SK-N-SH (cell line): Measurements from ENCODE around the gene EFNA3. TPM values are rescaled to one million over a fixed set of nuclear protein-coding genes. Genes with fewer than 3 reads are reported as not detected.

Experiments used
- CTCF ChIA-PET: fragments of 300-600, 350-600 bp; formaldehyde crosslinking; extraction: SDS; loops from one replicate; lab custom pipeline; 2021; lab: Yijun Ruan, JAX
- POLR2A ChIA-PET: fragments of 350-600 bp; sonication (Branson Sonifier 250); formaldehyde crosslinking; extraction: SDS; loops from one replicate; lab custom pipeline; 2020; ENCODE audit warnings: antibody characterized with exemption, inconsistent platforms; lab: Yijun Ruan, JAX
- DNase-seq: peaks from one replicate; pipeline ENCODE4 v3.0.0; 2012
- H2AFZ ChIP-seq: fragments of 200-600 bp; sonication (generic); 2 replicates; pipeline ENCODE4 v1.8.1; 2016; ENCODE audit warnings: antibody characterized with exemption, mild to moderate bottlenecking, low read depth
- H3F3A ChIP-seq: fragments of 200-600 bp; sonication (generic); replicated peaks from 2 replicates; pipeline ENCODE3; 2016; ENCODE audit warnings: antibody characterized with exemption, mild to moderate bottlenecking; ENCODE audit not compliant: insufficient read depth
- H3K27ac ChIP-seq, 2 experiments: fragments of 200-500 bp in 1 of 2; fragments of 200-600 bp in 1 of 2; sonication (Bioruptor generic) in 1 of 2; sonication (generic), shearing (Covaris generic) in 1 of 2; 2 replicates each; pipeline versions ENCODE4 v1.5.1 to v1.6.1; 2014 to 2016; ENCODE audit warnings: low read depth in 2 of 2, inconsistent platforms in 1 of 2, low read length in 1 of 2, mild to moderate bottlenecking in 1 of 2, mixed read lengths in 1 of 2
- H3K27me3 ChIP-seq: fragments of 200-600 bp; sonication (generic), shearing (Covaris generic); 2 replicates; pipeline ENCODE4 v1.6.1; 2016; ENCODE audit warnings: mixed run types; ENCODE audit not compliant: insufficient read depth
- H3K36me3 ChIP-seq, 2 experiments: fragments of 200-500 bp in 1 of 2; fragments of 200-600 bp in 1 of 2; sonication (Bioruptor generic) in 1 of 2; sonication (generic) in 1 of 2; replicated peaks in 1 of 2; 2 replicates each; pipeline versions ENCODE3 to v1.5.1; 2014 to 2016; ENCODE audit warnings: low read length in 1 of 2, mild to moderate bottlenecking in 1 of 2; ENCODE audit not compliant: insufficient read depth in 2 of 2, control insufficient read depth in 1 of 2
- H3K4me1 ChIP-seq, 2 experiments: fragments of 200-500 bp in 1 of 2; fragments of 200-600 bp in 1 of 2; sonication (Bioruptor generic) in 1 of 2; sonication (generic), shearing (Covaris generic) in 1 of 2; 2 replicates each; pipeline versions ENCODE4 v1.5.1 to v1.6.1; 2014 to 2016; ENCODE audit warnings: low read depth in 1 of 2, low read length in 1 of 2, mixed run types in 1 of 2; ENCODE audit not compliant: insufficient read depth in 2 of 2, control insufficient read depth in 1 of 2
- H3K4me2 ChIP-seq: fragments of 200-600 bp; sonication (generic), shearing (Covaris generic); 2 replicates; pipeline ENCODE4 v1.6.1; 2017; ENCODE audit warnings: mixed run types
- H3K4me3 ChIP-seq, 2 experiments: fragments of 200-500 bp in 1 of 2; fragments of 200-600 bp in 1 of 2; sonication (Bioruptor generic) in 1 of 2; sonication (generic), shearing (Covaris generic) in 1 of 2; 2 replicates each; pipeline versions ENCODE4 v1.5.1 to v1.8.1; 2014 to 2016; ENCODE audit warnings: low read depth in 2 of 2, inconsistent platforms in 1 of 2, low read length in 1 of 2, mild to moderate bottlenecking in 1 of 2, mixed read lengths in 1 of 2, moderate library complexity in 1 of 2
- H3K79me2 ChIP-seq: fragments of 200-600 bp; sonication (generic); 2 replicates; pipeline ENCODE4 v1.8.1; 2017; ENCODE audit warnings: mild to moderate bottlenecking; ENCODE audit not compliant: insufficient read depth
- H3K9ac ChIP-seq: fragments of 200-600 bp; sonication (generic); 2 replicates; pipeline ENCODE4 v1.6.1; 2017; ENCODE audit warnings: mixed run types
- H3K9me2 ChIP-seq: fragments of 200-600 bp; sonication (generic); 2 replicates; pipeline ENCODE4 v1.6.1; 2017; ENCODE audit warnings: mixed run types
- H3K9me3 ChIP-seq: fragments of 200-600 bp; sonication (generic); 2 replicates; pipeline ENCODE4 v1.6.1; 2017; ENCODE audit warnings: mixed run types, mild to moderate bottlenecking, moderate library complexity
- H4K20me1 ChIP-seq: fragments of 200-600 bp; sonication (generic); 2 replicates; pipeline ENCODE4 v1.6.1; 2017; ENCODE audit warnings: mild to moderate bottlenecking, mixed run types; ENCODE audit not compliant: insufficient read depth
- CHD2 ChIP-seq: fragments of 150-350 bp; IDR thresholded peaks from 2 replicates; pipeline ENCODE4 v1.6.1; 2018; ENCODE audit warnings: low read length; ENCODE audit not compliant: partially characterized antibody
- ELF1 ChIP-seq: IDR thresholded peaks from 2 replicates; pipeline ENCODE4 v1.4.0; 2012
- MEF2A ChIP-seq: IDR thresholded peaks from 2 replicates; pipeline ENCODE4 v1.4.0; 2012; ENCODE audit warnings: low read depth, borderline replicate concordance
- NFIC ChIP-seq: IDR thresholded peaks from 2 replicates; pipeline ENCODE4 v1.4.0; 2012; ENCODE audit warnings: borderline replicate concordance
- POLR2AphosphoS5 ChIP-seq: IDR thresholded peaks from 2 replicates; pipeline ENCODE4 v1.6.1; 2012; ENCODE audit warnings: low read depth, low read length
- RCOR1 ChIP-seq: fragments of 150-350 bp; IDR thresholded peaks from 2 replicates; pipeline ENCODE4 v1.6.1; 2017; ENCODE audit warnings: antibody characterized with exemption, low read length
- SIN3A ChIP-seq: IDR thresholded peaks from 2 replicates; pipeline ENCODE4 v1.6.1; 2012; ENCODE audit warnings: low read depth, mild to moderate bottlenecking, low read length, moderate library complexity, borderline replicate concordance
- SMC3 ChIP-seq: IDR thresholded peaks from 2 replicates; pipeline ENCODE4 v1.6.1; 2012; ENCODE audit warnings: low read depth, low read length, improper control_type of control experiment
- WGBS: methylation state at CpG from one replicate; pipeline ENCODE4 v1.1.6; 2017; ENCODE audit warnings: low lambda C conversion rate; 5-methylcytosine and 5-hydroxymethylcytosine counted together
- polyA plus RNA-seq, 3 experiments: library from polyadenylated mRNA; depleted of rRNA; stranded (reverse); fragments of >200 nt; gene quantifications; 2 replicates each; pipeline ENCODE4 v1.2.3, GENCODE V29; 2012
- TF ChIP-seq, protein P1 (sequence below): fragments of 150-350 bp; IDR thresholded peaks from 2 replicates; pipeline ENCODE4 v1.6.1; 2016; ENCODE audit warnings: mild to moderate bottlenecking, low read depth, low read length
- TF ChIP-seq, protein P2 (sequence below): IDR thresholded peaks from 2 replicates; pipeline ENCODE4 v1.4.0; 2012; ENCODE audit warnings: low read depth, borderline replicate concordance
- TF ChIP-seq, protein P3 (sequence below): fragments of 150-350 bp; IDR thresholded peaks from 2 replicates; pipeline ENCODE4 v1.6.1; 2017; ENCODE audit warnings: antibody characterized with exemption, low read length, low read depth, borderline replicate concordance
- TF ChIP-seq, protein P4 (sequence below): IDR thresholded peaks from 2 replicates; pipeline ENCODE4; 2012
- TF ChIP-seq, protein P5 (sequence below): IDR thresholded peaks from 2 replicates; pipeline ENCODE4 v1.4.0; 2012; ENCODE audit warnings: low read depth

EFNA3 gene
- polyA plus RNA-seq, 1 of the 3 experiments (the other 2 are of a cell fraction) = 6.0 TPM

DNA sequence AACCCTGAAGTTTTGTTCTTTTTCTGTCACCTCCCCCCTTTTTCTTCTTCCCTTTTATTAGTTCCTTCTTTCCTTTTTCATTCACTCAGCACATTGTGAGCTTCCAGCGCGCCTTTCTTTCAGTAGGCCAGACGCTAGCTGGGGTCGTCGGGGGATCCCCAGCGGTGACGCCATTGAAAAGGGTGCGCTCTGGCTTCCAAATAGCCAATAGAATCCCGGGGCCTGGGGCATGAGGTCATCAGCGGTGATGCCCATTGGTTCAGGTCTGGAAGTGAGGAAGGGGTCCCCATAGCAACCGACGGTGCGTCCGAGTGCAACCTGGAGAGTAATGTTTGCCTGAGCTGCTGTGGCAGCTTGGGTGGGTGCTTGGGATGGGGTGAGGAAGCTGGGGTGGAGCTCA is 6.9 kb upstream of the EFNA3 start:
- Histone ChIP-seq H3F3A (peaks cover 3% of the 10 kb centered on the region), H3K9me3 (no peaks in the 10 kb centered on the region), H4K20me1 (no peaks in the 10 kb centered on the region), H3K9me2 (no peaks in the 10 kb centered on the region), H3K9ac (no peak overlapping the region), H3K4me3 (no peak overlapping the region), H3K79me2 (no peaks in the 10 kb centered on the region), H3K4me1 (peaks cover 0 to 21% of the 10 kb centered on the region in 2 experiments; a peak in 1 of 4 replicates), H2AFZ (no peak overlapping the region), H3K27ac (no peak overlapping the region), H3K4me2 (no peak overlapping the region), H3K27me3 (no peaks in the 10 kb centered on the region), H3K36me3 (peaks cover 0 to 11% of the 10 kb centered on the region in 2 experiments)
- TF ChIP-seq SMC3 (no peak), MEF2A (no peak), ELF1 (no peak), CHD2 (no peak), RCOR1 (no peak), POLR2AphosphoS5 (no peak)
- TF ChIP-seq, protein P1, sequence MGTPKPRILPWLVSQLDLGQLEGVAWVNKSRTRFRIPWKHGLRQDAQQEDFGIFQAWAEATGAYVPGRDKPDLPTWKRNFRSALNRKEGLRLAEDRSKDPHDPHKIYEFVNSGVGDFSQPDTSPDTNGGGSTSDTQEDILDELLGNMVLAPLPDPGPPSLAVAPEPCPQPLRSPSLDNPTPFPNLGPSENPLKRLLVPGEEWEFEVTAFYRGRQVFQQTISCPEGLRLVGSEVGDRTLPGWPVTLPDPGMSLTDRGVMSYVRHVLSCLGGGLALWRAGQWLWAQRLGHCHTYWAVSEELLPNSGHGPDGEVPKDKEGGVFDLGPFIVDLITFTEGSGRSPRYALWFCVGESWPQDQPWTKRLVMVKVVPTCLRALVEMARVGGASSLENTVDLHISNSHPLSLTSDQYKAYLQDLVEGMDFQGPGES = no peak
- TF ChIP-seq, protein P2, sequence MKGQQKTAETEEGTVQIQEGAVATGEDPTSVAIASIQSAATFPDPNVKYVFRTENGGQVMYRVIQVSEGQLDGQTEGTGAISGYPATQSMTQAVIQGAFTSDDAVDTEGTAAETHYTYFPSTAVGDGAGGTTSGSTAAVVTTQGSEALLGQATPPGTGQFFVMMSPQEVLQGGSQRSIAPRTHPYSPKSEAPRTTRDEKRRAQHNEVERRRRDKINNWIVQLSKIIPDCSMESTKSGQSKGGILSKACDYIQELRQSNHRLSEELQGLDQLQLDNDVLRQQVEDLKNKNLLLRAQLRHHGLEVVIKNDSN = no peak
- TF ChIP-seq, protein P3, sequence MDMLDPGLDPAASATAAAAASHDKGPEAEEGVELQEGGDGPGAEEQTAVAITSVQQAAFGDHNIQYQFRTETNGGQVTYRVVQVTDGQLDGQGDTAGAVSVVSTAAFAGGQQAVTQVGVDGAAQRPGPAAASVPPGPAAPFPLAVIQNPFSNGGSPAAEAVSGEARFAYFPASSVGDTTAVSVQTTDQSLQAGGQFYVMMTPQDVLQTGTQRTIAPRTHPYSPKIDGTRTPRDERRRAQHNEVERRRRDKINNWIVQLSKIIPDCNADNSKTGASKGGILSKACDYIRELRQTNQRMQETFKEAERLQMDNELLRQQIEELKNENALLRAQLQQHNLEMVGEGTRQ = no peak
- TF ChIP-seq, protein P4, sequence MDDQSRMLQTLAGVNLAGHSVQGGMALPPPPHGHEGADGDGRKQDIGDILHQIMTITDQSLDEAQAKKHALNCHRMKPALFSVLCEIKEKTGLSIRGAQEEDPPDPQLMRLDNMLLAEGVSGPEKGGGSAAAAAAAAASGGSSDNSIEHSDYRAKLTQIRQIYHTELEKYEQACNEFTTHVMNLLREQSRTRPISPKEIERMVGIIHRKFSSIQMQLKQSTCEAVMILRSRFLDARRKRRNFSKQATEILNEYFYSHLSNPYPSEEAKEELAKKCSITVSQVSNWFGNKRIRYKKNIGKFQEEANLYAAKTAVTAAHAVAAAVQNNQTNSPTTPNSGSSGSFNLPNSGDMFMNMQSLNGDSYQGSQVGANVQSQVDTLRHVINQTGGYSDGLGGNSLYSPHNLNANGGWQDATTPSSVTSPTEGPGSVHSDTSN = no peak
- TF ChIP-seq, protein P5, sequence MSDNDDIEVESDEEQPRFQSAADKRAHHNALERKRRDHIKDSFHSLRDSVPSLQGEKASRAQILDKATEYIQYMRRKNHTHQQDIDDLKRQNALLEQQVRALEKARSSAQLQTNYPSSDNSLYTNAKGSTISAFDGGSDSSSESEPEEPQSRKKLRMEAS = no peak
- 93% methylated on average over 14 of the region's 14 CpGs for WGBS
- peak; percentile 44 for DNase-seq
- ChIA-PET CTCF (interaction anchor here (0.7 to 29.9 kb wide), 10 partner anchors 11 to 101 kb away, joined by 3 to 573 read pairs (median 5); partner anchors contain the start of genes ADAM15, DCST1, DCST2 and KRTCAP2), POLR2A (interaction anchor here (1.1 kb wide), 1 partner anchor 9 kb away, joined by 4 read pairs; no protein-coding TSS in a partner anchor)

DNA sequence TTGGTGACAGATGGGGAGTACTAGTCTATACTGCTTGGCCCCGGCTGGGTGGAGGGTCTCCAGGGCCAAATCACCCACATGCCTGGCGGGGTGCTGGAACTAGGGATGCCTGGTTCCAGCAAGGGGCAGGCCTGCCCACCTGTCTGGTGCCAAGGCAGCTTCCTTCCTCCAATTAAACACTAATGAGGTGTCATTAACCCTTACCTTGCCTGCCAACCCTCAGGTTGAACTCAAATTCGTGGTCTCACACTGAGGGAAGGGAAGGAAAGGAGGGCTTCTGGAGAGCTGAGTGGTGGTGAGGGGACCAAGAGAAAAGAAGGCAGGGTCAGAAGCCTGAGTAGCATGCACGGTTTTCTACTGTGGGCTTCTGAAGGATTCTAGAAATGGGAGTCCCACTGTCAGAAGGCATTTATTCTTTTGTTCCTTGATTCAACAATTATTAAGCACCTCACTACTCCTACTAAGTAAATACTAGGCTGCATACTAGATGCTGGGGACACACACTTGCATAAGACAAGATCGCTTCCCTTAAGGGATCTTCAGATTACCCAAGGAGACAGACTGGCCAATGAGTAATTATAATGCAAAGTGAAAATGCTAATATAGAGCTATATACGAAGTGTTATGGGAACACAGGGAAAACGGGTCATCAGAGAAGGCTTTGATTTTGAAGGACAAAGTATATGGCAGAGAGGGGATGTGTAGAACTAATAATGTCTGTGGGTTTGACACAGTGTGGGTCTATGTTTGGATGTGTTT is 5.9 kb upstream of the EFNA3 start:
- Histone ChIP-seq H3K4me2 (no peak overlapping the region), H3K4me3 (no peak overlapping the region), H3K36me3 (peaks cover 0 to 9% of the 10 kb centered on the region in 2 experiments), H3F3A (peaks cover 8% of the 10 kb centered on the region), H3K27ac (no peak overlapping the region), H3K9me2 (no peaks in the 10 kb centered on the region), H3K27me3 (no peaks in the 10 kb centered on the region), H2AFZ (no peak overlapping the region), H3K9me3 (no peaks in the 10 kb centered on the region), H3K4me1 (peaks cover 0 to 21% of the 10 kb centered on the region in 2 experiments; a peak in 1 of 4 replicates), H4K20me1 (no peaks in the 10 kb centered on the region), H3K9ac (no peak overlapping the region), H3K79me2 (no peaks in the 10 kb centered on the region)
- ChIA-PET POLR2A (interaction anchor here (1.1 kb wide), 1 partner anchor 10 kb away, joined by 4 read pairs; no protein-coding TSS in a partner anchor), CTCF (interaction anchor here (0.6 to 29.9 kb wide), 7 partner anchors 12 to 73 kb away, joined by 3 to 573 read pairs (median 5); partner anchors contain the start of genes ADAM15, DCST1 and DCST2)
- no peak for TF ChIP-seq NFIC
- TF ChIP-seq CHD2 = no peak
- TF ChIP-seq SIN3A = no peak
- TF ChIP-seq, protein P2 = no peak
- TF ChIP-seq, protein P1 = no peak
- WGBS = 75% methylated on average over 7 of the region's 7 CpGs
- DNase-seq = no peak
